Mucosa of rectum (tissue), 2 donors: Measurements from ENCODE around the gene SLC9A8.
A peak's percentile ranks its signal among the peaks of the same experiment; 100 is the strongest.

ENCODE experiments used
- H3K27ac ChIP-seq, 2 donors: one replicate each; pipeline ENCODE4 v1.7.0; 2013; ENCODE audit warnings: inconsistent platforms in 2 of 2, low read depth in 2 of 2, low read length in 2 of 2
- H3K27me3 ChIP-seq, 2 donors: one replicate each; pipeline ENCODE4 v1.7.0; 2013; ENCODE audit warnings: low read length in 2 of 2; ENCODE audit not compliant: control insufficient read depth in 2 of 2, insufficient read depth in 2 of 2
- H3K36me3 ChIP-seq, 2 donors: one replicate each; pipeline ENCODE4 v1.7.0; 2013; ENCODE audit warnings: low read length in 2 of 2; ENCODE audit not compliant: control insufficient read depth in 2 of 2, insufficient read depth in 2 of 2
- H3K4me1 ChIP-seq, 2 donors: one replicate each; pipeline ENCODE4 v1.7.0; 2013; ENCODE audit warnings: low read length in 2 of 2, mild to moderate bottlenecking in 1 of 2; ENCODE audit not compliant: control insufficient read depth in 2 of 2, insufficient read depth in 2 of 2
- H3K4me3 ChIP-seq, 2 donors: one replicate each; pipeline ENCODE4 v1.7.0; 2013; ENCODE audit warnings: low read length in 2 of 2
- H3K9ac ChIP-seq, 2 donors: one replicate each; pipeline ENCODE4 v1.7.0; 2013; ENCODE audit warnings: low read length in 2 of 2, low read depth in 1 of 2, mild to moderate bottlenecking in 1 of 2
- H3K9me3 ChIP-seq, 2 donors: one replicate each; pipeline ENCODE4 v1.7.0; 2013; ENCODE audit warnings: low read length in 2 of 2; ENCODE audit not compliant: control insufficient read depth in 2 of 2
- donor health status: healthy.
- donor health status: Normal muscosa, but diverticular disease.

The SLC9A8 gene

DNA sequence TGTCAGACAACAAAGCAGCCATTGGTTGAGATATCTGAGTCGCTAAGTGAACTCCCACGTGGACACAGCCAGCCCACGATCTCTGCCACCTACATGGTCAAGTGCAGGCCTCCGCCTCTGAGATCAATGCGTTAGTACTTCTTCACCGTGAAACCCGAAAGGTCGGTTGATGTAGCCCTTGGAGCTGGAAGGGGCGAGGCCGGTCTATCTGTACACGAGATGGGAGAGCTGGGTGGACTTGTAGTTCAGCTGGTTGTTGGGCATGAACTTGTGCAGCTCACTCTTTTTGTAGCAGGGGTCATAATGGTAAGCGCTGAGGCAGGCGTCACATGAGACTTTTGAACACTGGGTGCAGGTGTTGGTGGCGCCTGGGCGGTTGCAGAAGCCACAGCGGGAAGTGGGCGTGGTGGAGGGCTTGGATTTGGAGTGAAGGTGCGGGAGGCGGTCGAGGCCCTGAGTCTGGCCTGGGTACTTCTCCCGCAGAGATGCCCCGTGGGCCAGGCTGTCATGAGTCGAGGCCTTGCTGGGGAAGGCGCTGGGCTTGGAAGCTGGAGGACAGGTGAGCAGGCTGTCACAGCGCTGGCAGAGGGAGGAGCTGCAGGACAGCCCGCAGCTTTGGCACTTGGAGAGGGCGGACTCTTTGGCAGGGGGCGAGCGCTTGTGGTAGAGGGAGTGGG is 92.9 kb downstream of the SLC9A8 start:
- Histone ChIP-seq H3K4me1 (peaks cover 13 to 22% of the 10 kb centered on the region in 2 donors), H3K9me3 (no peaks in the 10 kb centered on the region), H3K4me3 (no peak overlapping the region), H3K27me3 (no peaks in the 10 kb centered on the region), H3K36me3 (peaks cover 49 to 50% of the 10 kb centered on the region in 2 donors), H3K27ac (no peak overlapping the region), H3K9ac (no peak overlapping the region)

DNA sequence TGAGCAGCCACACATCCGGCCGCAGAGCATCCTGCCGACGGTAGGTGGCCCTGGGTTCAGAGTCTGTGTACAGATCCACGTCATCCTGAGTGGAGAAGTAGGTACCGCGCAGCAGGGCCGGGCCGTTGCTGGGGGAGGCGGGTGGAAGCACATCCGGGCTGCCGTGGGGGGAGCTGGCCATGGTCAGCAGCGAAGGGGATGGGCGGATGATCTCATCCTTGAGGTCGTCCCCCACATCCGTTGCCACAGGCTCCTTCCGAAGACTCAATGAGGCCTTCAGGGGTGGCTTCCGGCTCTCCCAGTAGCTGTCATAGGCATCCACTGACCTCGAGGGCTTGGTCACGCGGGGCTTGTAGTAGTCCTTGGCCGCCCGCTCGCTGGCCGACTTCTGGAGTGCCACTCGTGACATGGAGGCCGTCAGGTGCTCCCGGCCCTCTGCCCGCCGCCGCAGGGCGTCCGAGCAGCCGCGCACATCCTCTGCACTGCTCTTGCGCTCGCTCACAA is 93.5 kb downstream of the SLC9A8 start:
- Histone ChIP-seq H3K36me3 (peaks cover 49 to 50% of the 10 kb centered on the region in 2 donors), H3K9me3 (no peaks in the 10 kb centered on the region), H3K27ac (no peak overlapping the region)

DNA sequence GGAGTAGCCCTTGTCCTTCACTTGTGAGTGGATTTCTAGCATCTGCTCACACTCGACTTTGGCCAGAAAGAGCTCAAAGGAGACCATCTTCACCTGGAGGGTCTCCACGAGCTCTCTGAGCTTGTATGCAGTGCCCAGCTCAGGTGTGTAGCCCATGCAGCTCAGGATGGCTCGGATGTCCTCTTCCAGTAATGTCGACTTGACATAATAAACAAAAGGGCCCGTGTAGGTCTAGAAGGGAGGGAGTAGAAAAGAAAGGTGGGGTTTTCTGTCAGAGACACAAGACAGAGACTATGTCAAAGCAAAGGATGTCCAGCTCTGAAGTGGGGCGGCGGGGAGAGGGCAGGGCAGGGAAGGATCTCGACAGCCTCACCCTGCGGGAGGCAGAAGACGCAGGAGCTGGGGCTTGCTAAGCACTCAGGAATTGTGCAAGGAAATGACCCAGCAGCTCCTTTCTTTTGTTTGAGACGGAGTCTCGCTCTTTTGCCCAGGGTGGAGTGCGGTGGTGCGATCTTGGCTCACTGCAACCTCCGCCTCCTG is 94.1 kb downstream of the SLC9A8 start:
- Histone ChIP-seq H3K27me3 (no peaks in the 10 kb centered on the region), H3K4me3 (no peak overlapping the region), H3K9me3 (no peaks in the 10 kb centered on the region), H3K4me1 (peaks cover 19 to 29% of the 10 kb centered on the region in 2 donors), H3K27ac (no peak overlapping the region), H3K36me3 (peaks cover 49 to 50% of the 10 kb centered on the region in 2 donors), H3K9ac (no peak overlapping the region)

More for the DNA sequence above, 93.5 kb downstream of the SLC9A8 start:
- peaks cover 17 to 28% of the 10 kb centered on the region in 2 donors for H3K4me1 ChIP-seq
- H3K4me3 ChIP-seq: no peak overlapping the region
- H3K9ac ChIP-seq: no peak overlapping the region
- H3K27me3 ChIP-seq: no peaks in the 10 kb centered on the region

DNA sequence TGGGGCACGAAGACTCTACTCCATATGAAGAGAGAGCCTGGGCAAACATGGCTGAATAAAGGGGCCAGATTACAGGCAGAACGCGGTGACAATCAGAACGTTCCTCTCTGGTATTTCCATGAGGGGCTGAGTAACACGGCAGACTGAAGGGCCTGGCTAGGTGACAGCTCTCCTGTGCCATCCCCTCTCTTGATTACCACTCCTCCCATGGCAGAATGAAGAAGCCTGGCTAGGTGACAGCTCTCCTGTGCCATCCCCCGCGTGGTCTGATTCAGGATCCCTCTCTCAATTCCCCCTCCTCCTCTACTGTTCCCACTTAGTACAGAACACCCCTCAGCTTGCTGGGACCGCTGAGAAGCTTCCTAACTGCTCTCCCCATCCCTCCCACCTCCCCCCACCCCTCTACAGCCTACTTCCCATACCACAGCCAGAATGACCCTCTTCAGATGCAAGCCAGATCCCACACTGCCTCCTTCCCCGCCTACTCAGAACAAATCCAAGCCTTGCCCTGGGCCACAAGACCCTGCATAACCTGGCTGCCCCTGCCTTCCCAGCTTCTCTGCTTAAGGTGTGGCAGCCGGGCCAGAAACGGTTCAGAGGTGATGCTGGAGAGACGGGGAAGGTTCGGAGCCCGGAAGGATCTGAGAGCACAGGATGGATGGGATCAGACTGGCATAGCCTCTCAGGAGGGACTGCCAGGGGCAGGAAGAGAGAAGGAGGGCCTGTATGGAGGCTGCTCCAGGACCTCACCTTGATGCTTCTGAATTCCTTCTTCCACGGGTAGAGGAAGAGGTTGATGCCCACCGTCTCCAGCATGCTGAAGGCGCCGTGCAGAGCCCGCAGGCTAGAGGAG is 95.0 kb downstream of the SLC9A8 start:
- Histone ChIP-seq H3K4me3 (no peak overlapping the region), H3K9me3 (no peaks in the 10 kb centered on the region), H3K36me3 (peaks cover 47 to 50% of the 10 kb centered on the region in 2 donors), H3K4me1 (peaks cover 20 to 38% of the 10 kb centered on the region in 2 donors), H3K27ac (no peak overlapping the region), H3K9ac (no peak overlapping the region), H3K27me3 (no peaks in the 10 kb centered on the region)

DNA sequence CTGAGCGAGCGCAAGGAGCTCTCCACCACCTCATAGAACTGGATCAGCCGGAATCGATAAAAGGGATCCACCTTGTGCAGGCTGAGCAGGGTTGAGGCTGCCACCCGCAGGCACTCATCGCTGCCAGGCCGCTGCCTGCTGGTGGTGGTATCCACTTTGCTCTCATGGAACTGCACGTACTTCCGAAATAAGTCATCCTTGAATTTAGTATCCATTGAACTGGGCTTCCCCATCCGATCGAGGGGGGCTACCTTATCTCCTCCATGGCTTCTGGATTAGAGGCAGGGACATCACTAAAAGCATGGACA is 95.6 kb downstream of the SLC9A8 start:
- no peaks in the 10 kb centered on the region for H3K9me3 ChIP-seq
- peaks cover 23 to 44% of the 10 kb centered on the region in 2 donors for H3K4me1 ChIP-seq
- H3K36me3 ChIP-seq: peaks cover 46 to 50% of the 10 kb centered on the region in 2 donors
- no peak overlapping the region for H3K9ac ChIP-seq
- no peaks in the 10 kb centered on the region for H3K27me3 ChIP-seq
- no peak overlapping the region for H3K4me3 ChIP-seq
- H3K27ac ChIP-seq: no peak overlapping the region

DNA sequence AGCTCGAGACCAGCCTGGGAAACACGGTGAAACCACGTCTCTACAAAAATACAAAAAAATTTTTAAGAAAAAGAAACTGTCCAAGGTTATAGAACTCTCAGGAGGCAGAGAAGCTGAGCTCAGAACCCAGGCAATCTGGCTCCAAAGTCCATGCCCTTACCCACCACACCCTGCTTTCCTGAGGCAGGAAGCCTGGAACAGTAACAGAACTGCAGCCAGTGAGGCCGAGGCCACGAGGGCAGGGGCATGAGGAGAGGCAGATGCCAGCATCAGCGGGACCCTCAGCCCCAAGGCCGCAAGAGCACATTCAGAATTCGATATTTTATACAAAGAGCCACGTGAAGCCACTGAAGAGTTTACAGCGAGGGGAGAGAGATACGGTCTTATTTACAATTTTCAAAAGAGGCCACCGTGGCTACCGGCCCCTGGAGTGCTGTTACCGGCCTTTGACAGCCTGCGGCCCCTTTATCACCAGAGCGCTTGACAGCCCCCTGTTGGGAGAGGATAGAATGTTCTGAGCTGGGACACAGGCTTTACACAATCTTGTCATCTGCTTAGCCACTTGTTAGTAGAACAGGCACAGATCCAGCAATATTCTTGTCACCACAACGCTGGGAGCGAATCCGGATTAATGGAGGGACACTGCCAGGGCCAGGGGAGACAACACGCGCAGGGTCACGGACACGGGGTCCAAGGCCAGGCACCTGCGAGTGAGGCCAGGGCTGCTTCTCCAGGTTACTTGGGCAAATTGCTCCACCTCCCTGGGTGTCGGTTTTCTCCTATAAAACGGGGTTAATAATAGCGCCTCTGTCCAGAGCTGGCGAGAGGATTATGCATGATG is 97.1 kb downstream of the SLC9A8 start:
- Histone ChIP-seq H3K9me3 (no peaks in the 10 kb centered on the region), H3K27me3 (no peaks in the 10 kb centered on the region), H3K36me3 (peaks cover 35 to 38% of the 10 kb centered on the region in 2 donors), H3K4me3 (peak overlapping the region in 1 of 2 donors; percentile 42), H3K9ac (peak overlapping the region; percentile 44 to 65), H3K27ac (peak overlapping the region; percentile 81 to 83), H3K4me1 (peaks cover 36 to 59% of the 10 kb centered on the region in 2 donors)

DNA sequence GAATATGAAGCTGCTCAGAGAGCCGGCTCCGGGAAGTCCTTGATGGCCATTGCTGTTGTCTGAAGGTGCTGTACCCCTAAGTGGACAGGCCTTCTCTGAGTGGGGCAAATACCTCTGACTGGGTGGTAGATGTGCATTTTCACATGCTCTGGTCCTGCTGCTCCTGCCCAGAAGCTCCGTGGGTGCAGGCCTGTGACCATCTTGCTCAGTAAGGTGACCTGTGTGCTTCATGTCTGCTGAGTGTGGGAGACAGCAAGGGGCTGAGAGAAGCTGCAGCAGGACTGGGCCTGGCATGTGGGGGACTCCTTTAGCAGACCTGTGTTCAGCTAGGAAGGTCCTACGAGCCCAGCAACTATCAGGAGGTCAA is 97.7 kb downstream of the SLC9A8 start:
- H3K9ac ChIP-seq: peak overlapping the region; percentile 44 to 65
- H3K4me3 ChIP-seq: peak overlapping the region; percentile 5 to 10
- peaks cover 29 to 32% of the 10 kb centered on the region in 2 donors for H3K36me3 ChIP-seq
- H3K27me3 ChIP-seq: no peaks in the 10 kb centered on the region
- peak overlapping the region; percentile 81 to 83 for H3K27ac ChIP-seq
- H3K4me1 ChIP-seq: peaks cover 36 to 60% of the 10 kb centered on the region in 2 donors
- H3K9me3 ChIP-seq: no peaks in the 10 kb centered on the region

DNA sequence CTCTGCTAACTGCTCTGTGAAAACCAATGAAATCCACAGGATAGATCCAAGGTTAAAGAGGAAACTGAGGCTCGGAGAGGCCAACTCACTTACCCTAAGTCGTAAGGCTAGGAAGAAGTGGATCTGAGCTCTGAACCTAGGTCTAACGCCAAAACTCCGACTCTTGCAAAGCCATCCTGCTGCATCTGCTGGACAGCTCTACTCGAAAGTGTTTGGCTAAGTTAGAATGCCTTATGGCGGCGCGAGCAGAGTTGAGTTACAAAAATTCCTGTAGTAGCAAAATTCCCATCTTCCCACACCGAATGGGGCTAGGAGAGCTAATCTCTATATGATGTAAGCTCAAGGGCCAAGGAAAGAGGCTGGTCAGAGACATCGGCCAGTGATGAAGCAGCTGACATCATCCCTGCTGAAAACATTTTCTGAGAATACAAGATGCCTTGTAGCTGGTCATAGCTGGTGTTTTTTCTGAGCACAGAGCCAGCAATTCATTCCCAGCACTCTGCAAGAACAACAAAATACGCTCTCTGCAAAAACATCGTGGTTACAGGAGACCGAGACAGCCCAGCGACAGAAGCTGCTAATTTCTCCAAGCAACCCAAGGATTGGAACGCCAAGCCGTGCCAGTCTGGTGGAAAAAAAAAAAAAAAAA is 100.9 kb downstream of the SLC9A8 start:
- Histone ChIP-seq H3K36me3 (peaks cover 2% of the 10 kb centered on the region in 2 donors), H3K27me3 (no peaks in the 10 kb centered on the region), H3K9me3 (no peaks in the 10 kb centered on the region), H3K4me3 (peak overlapping the region in 1 of 2 donors; percentile 99), H3K4me1 (peaks cover 42 to 74% of the 10 kb centered on the region in 2 donors), H3K9ac (peak overlapping the region in 1 of 2 donors; percentile 99), H3K27ac (no peak overlapping the region)

DNA sequence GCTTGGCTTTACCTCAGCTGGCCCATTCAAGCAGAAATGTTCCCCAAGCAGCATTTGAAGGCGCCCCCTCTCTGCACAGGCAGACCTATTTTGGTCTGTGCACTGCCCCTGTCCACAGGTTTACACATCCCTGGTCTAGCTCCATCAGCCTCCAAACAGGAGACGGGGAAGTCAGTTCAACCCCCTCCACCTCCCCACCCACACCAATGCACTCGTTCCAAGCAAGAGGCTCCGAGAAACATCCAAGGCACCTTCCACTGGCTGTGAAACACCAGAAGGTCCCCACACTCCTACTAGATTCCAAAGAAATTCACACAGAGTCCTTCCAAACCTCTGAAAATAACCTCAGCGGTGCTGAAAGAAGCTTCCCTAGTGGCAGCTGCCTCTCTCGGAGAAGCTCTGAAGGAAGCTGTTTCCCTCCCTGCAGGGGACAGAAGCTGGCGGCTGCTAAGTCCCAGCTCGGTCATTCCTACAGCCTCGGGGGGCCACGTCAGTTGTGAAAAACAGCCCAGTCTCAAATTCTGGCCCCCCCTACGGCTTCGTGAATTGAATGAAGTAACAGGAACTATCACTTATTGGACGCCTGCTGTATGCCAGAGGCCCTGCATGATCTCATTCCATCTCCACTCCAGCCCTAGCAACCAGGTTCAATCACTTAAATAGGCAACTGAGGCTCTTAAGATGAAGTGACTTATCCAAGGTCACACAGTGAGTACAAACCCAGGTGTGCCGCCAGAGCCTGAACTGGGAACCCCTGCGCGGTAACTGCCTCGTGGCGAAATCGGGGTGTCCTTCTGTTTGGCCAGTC is 101.9 kb downstream of the SLC9A8 start:
- H3K9ac ChIP-seq: peak overlapping the region; percentile 99
- H3K27ac ChIP-seq: peak overlapping the region; percentile 100
- H3K27me3 ChIP-seq: no peaks in the 10 kb centered on the region
- peaks cover 38 to 64% of the 10 kb centered on the region in 2 donors for H3K4me1 ChIP-seq
- H3K4me3 ChIP-seq: peak overlapping the region; percentile 99
- H3K36me3 ChIP-seq: no peaks in the 10 kb centered on the region
- H3K9me3 ChIP-seq: no peaks in the 10 kb centered on the region
